Endothelial cell of umbilical vein (primary cell): ENCODE data around the gene PAPLN. TPM values are rescaled to one million over a fixed set of nuclear protein-coding genes. Genes with fewer than 3 reads are reported as not detected.

Experiments
- BruUV-seq: library from RNA; stranded (reverse); fragments of 400-500 nt; replicated peaks from 2 replicates; lab custom pipeline; 2021; lab: Mats Ljungman, UMichigan
- CTCF ChIA-PET: fragments of 300-600, 350-600 bp; sonication (Branson Sonifier 250); formaldehyde crosslinking; loops from one replicate; lab custom pipeline; 2021; ENCODE audit warnings: antibody characterized with exemption, inconsistent platforms; lab: Charles Lee
- POLR2A ChIA-PET: fragments of 300-600, 350-600 bp; sonication (Branson Sonifier 250); formaldehyde crosslinking; loops from one replicate; lab custom pipeline; 2021; ENCODE audit warnings: antibody characterized with exemption, inconsistent platforms; lab: Charles Lee
- DNase-seq: peaks from one replicate; pipeline ENCODE4 v3.0.0-alpha.2; 2011; ENCODE audit warnings: low read depth, low spot score
- FAIRE-seq: peaks from 2 replicates; lab custom pipeline; 2011; peaks lifted over from hg19 to GRCh38; lab: Jason Lieb, UNC
- H2AFZ ChIP-seq: 2 replicates; pipeline ENCODE4 v1.6.0; 2012; ENCODE audit warnings: low read depth, low read length, control low read depth, inconsistent platforms
- H3K27ac ChIP-seq: 2 replicates; pipeline ENCODE4 v1.5.1; 2011; ENCODE audit warnings: low read depth, mild to moderate bottlenecking, control low read depth, low read length, moderate library complexity; ENCODE audit not compliant: insufficient read depth
- H3K27me3 ChIP-seq, 2 experiments: 2 replicates each; pipeline versions ENCODE4 v1.6.0 to v1.6.1; 2011; ENCODE audit warnings: low read length in 2 of 2, mixed read lengths in 1 of 2; ENCODE audit not compliant: control insufficient read depth in 2 of 2, insufficient read depth in 2 of 2
- H3K36me3 ChIP-seq, 2 experiments: 2 replicates in 1 of 2; 3 replicates in 1 of 2; pipeline ENCODE4 v1.5.1; 2011; ENCODE audit warnings: low read length in 2 of 2, mild to moderate bottlenecking in 1 of 2, moderate library complexity in 1 of 2; ENCODE audit not compliant: control insufficient read depth in 2 of 2, insufficient read depth in 2 of 2; ENCODE audit errors: extremely low read depth in 1 of 2
- H3K4me1 ChIP-seq: 3 replicates; pipeline ENCODE4 v1.5.1; 2011; ENCODE audit warnings: mild to moderate bottlenecking, low read length; ENCODE audit not compliant: control insufficient read depth, insufficient read depth; ENCODE audit errors: extremely low read depth
- H3K4me2 ChIP-seq: 2 replicates; pipeline ENCODE4 v1.6.1; 2011; ENCODE audit warnings: low read length, control low read depth, mixed read lengths; ENCODE audit not compliant: insufficient read depth
- H3K4me3 ChIP-seq, 3 experiments: fragments of 200-600 bp in 1 of 3; sonication (generic), shearing (Covaris generic) in 1 of 3; replicated peaks in 1 of 3; 2 replicates each; pipeline ENCODE4 v1.5.1; 2011 to 2016; ENCODE audit warnings: control low read depth in 3 of 3, low read length in 3 of 3, mild to moderate bottlenecking in 2 of 3, inconsistent platforms in 1 of 3, low read depth in 1 of 3, moderate library complexity in 1 of 3; ENCODE audit not compliant: insufficient read depth in 1 of 3
- H3K79me2 ChIP-seq: 2 replicates; pipeline ENCODE4 v1.6.0; 2012; ENCODE audit warnings: low read length, inconsistent platforms; ENCODE audit not compliant: control insufficient read depth, insufficient read depth
- H3K9ac ChIP-seq: replicated peaks from 2 replicates; pipeline ENCODE3; 2011; ENCODE audit warnings: low read length, control low read depth; ENCODE audit not compliant: insufficient read depth; ENCODE audit errors: extremely low read depth
- H3K9me1 ChIP-seq: replicated peaks from 3 replicates; pipeline ENCODE4 v1.6.0; 2011; ENCODE audit warnings: mild to moderate bottlenecking, low read length; ENCODE audit not compliant: control insufficient read depth, insufficient read depth; ENCODE audit errors: extremely low read depth
- H3K9me3 ChIP-seq: replicated peaks from 2 replicates; pipeline ENCODE4 v1.5.1; 2012; ENCODE audit warnings: low read length, inconsistent platforms; ENCODE audit not compliant: control insufficient read depth, insufficient read depth
- H4K20me1 ChIP-seq: replicated peaks from 2 replicates; pipeline ENCODE3; 2011; ENCODE audit warnings: mild to moderate bottlenecking, low read length; ENCODE audit not compliant: control insufficient read depth, insufficient read depth; ENCODE audit errors: extremely low read depth
- CTCF ChIP-seq, 2 donors: IDR thresholded peaks; 1 replicate in 1 of 2; 2 replicates in 1 of 2; pipeline ENCODE4 v1.5.1; 2011; ENCODE audit warnings: low read length in 2 of 2, mild to moderate bottlenecking in 2 of 2, moderate library complexity in 2 of 2, control low read depth in 1 of 2, inconsistent platforms in 1 of 2, low read depth in 1 of 2; ENCODE audit not compliant: insufficient read depth in 1 of 2; ENCODE audit errors: extremely low read depth in 1 of 2
- EZH2 ChIP-seq: IDR thresholded peaks from 2 replicates; pipeline ENCODE4 v1.6.1; 2012; ENCODE audit warnings: borderline replicate concordance, low read depth, mild to moderate bottlenecking, moderate library complexity, low read length, inconsistent platforms; ENCODE audit not compliant: severe bottlenecking
- FOS ChIP-seq: IDR thresholded peaks from 2 replicates; pipeline ENCODE4 v1.6.1; 2011; ENCODE audit warnings: mild to moderate bottlenecking, low read length, moderate library complexity, borderline replicate concordance; ENCODE audit not compliant: insufficient read depth
- GATA2 ChIP-seq: IDR thresholded peaks from 2 replicates; pipeline ENCODE4 v1.7.0; 2011; ENCODE audit warnings: low read depth, mild to moderate bottlenecking, moderate library complexity, mixed read lengths, low read length; ENCODE audit not compliant: insufficient read length, insufficient read depth
- JUN ChIP-seq: IDR thresholded peaks from 2 replicates; pipeline ENCODE4 v1.6.1; 2011; ENCODE audit warnings: borderline replicate concordance, low read depth; ENCODE audit not compliant: insufficient read length, insufficient read depth
- MYC ChIP-seq: IDR thresholded peaks from one replicate; pipeline ENCODE4 v1.6.1; 2011; ENCODE audit warnings: mild to moderate bottlenecking, low read depth, low read length
- POLR2A ChIP-seq: IDR thresholded peaks from 2 replicates; pipeline ENCODE4 v1.6.1; 2012; ENCODE audit warnings: low read depth, mild to moderate bottlenecking, control low read depth, low read length
- POLR2AphosphoS5 ChIP-seq: IDR thresholded peaks from 2 replicates; pipeline ENCODE4 v1.6.1; 2012; ENCODE audit warnings: low read depth, mild to moderate bottlenecking, control low read depth, low read length, moderate library complexity; ENCODE audit not compliant: insufficient read depth
- dilution Hi-C: fragments of 300-500 bp; cut with MboI; formaldehyde crosslinking; loops from one replicate; pipeline ENCODE4 v1.15.0; 2019; ENCODE audit warnings: low sequenced_read_pairs; ENCODE audit not compliant: extremely low pct_ligation_motif_present
- intact Hi-C: fragments of 100-400 bp; cut with micrococcal nuclease; formaldehyde crosslinking; loops from one replicate; pipeline ENCODE4 v1.10.0; 2022
- polyA plus RNA-seq, 4 experiments: library from polyadenylated mRNA; depleted of rRNA in 3 of 4; stranded (reverse) in 3 of 4; unstranded in 1 of 4; fragments of >200 nt; gene quantifications; 2 replicates each; pipeline versions ENCODE4 v1.2.1 to v1.2.3, GENCODE V29; 2011 to 2012; ENCODE audit warnings: missing spikeins in 1 of 4
- total RNA-seq: library from RNA; stranded (reverse); gene quantifications from 2 replicates; pipeline ENCODE4 v1.2.3, GENCODE V29; 2021
- TF ChIP-seq, protein P1 (sequence below): IDR thresholded peaks from 2 replicates; pipeline ENCODE4 v1.6.1; 2011; ENCODE audit not compliant: insufficient read depth, insufficient read length

Gene PAPLN
- total and polyA plus RNA-seq, 2 donors (not counting 3 experiments of a cell fraction or from before 2014, with no cell fraction given) = 5.5 to 6.4 TPM

GRCh38 chr14:73273799-73274198 is 36.5 kb downstream of the PAPLN start:
- BruUV-seq = no TSS peak
- dilution Hi-C loops = no loop called here
- H2AFZ ChIP-seq = no peak overlapping the region
- DNase-seq = no peak
- H3K27me3 ChIP-seq = no peaks in the 10 kb centered on the region
- H3K4me1 ChIP-seq = peaks cover 15% of the 10 kb centered on the region
- FAIRE-seq = no peak
- no peak overlapping the region for H3K4me3 ChIP-seq
- H3K9me3 ChIP-seq = no peaks in the 10 kb centered on the region
- H3K9ac ChIP-seq = no peak overlapping the region
- H3K9me1 ChIP-seq = no peaks in the 10 kb centered on the region
- intact Hi-C loops = no loop called here
- no peaks in the 10 kb centered on the region for H3K79me2 ChIP-seq
- CTCF ChIA-PET = interaction anchor here (2.6 to 7.0 kb wide), 2 partner anchors 101 to 198 kb away, joined by 10 to 39 read pairs; no protein-coding TSS in a partner anchor
- POLR2A ChIA-PET = no interaction called here
- H3K27ac ChIP-seq = no peak overlapping the region
- no peak for TF ChIP-seq POLR2A
- TF ChIP-seq CTCF (IDR thresholded peaks at IDR 0.05; ENCODE audit: extremely low read depth in 1 of 2, insufficient read depth in 1 of 2, low read depth in 1 of 2, low read length in 2 of 2) = no peak
- TF ChIP-seq POLR2AphosphoS5 = no peak
- no peak for TF ChIP-seq MYC
- H3K4me2 ChIP-seq = no peak overlapping the region
- no peaks in the 10 kb centered on the region for H4K20me1 ChIP-seq
- peaks cover 14 to 27% of the 10 kb centered on the region in 2 experiments for H3K36me3 ChIP-seq

GRCh38 chr14:73276836-73277235 is 39.5 kb downstream of the PAPLN start:
- Histone ChIP-seq H4K20me1 (no peaks in the 10 kb centered on the region), H2AFZ (no peak overlapping the region), H3K9me1 (no peaks in the 10 kb centered on the region), H3K27me3 (no peaks in the 10 kb centered on the region), H3K9me3 (no peaks in the 10 kb centered on the region), H3K27ac (no peak overlapping the region), H3K79me2 (no peaks in the 10 kb centered on the region), H3K4me3 (no peak overlapping the region), H3K4me1 (no peaks in the 10 kb centered on the region), H3K9ac (no peak overlapping the region), H3K4me2 (no peak overlapping the region), H3K36me3 (peaks cover 21 to 33% of the 10 kb centered on the region in 2 experiments)
- dilution Hi-C loops = loop anchor here (25.0 kb wide), 1 partner anchor 185 kb away; the partner anchor contains the start of gene NUMB
- TF ChIP-seq FOS = no peak
- no peak for TF ChIP-seq POLR2A
- no peak for TF ChIP-seq EZH2
- no peak for TF ChIP-seq CTCF (IDR thresholded peaks at IDR 0.05; ENCODE audit: extremely low read depth in 1 of 2, insufficient read depth in 1 of 2, low read depth in 1 of 2, low read length in 2 of 2)
- TF ChIP-seq JUN = no peak
- TF ChIP-seq, protein P1, sequence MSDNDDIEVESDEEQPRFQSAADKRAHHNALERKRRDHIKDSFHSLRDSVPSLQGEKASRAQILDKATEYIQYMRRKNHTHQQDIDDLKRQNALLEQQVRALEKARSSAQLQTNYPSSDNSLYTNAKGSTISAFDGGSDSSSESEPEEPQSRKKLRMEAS = no peak
- TF ChIP-seq MYC = no peak
- no peak for TF ChIP-seq POLR2AphosphoS5
- no peak for TF ChIP-seq GATA2
- BruUV-seq = no TSS peak
- DNase-seq (no peak), FAIRE-seq (no peak)
- POLR2A ChIA-PET = no interaction called here
- intact Hi-C loops = no loop called here
- CTCF ChIA-PET = interaction anchor here (1.4 kb wide), 1 partner anchor 104 kb away, joined by 7 read pairs; no protein-coding TSS in a partner anchor
